CD4-positive, alpha-beta T cell treated with Interleukin-6 for 4 hours (primary cell): Measurements from ENCODE around the gene HPCAL1.

Experiments used
- DNase-seq: peaks from one replicate; pipeline ENCODE4 v3.0.0-alpha.2; 2020; ENCODE audit warnings: mixed read lengths

Gene HPCAL1

DNA sequence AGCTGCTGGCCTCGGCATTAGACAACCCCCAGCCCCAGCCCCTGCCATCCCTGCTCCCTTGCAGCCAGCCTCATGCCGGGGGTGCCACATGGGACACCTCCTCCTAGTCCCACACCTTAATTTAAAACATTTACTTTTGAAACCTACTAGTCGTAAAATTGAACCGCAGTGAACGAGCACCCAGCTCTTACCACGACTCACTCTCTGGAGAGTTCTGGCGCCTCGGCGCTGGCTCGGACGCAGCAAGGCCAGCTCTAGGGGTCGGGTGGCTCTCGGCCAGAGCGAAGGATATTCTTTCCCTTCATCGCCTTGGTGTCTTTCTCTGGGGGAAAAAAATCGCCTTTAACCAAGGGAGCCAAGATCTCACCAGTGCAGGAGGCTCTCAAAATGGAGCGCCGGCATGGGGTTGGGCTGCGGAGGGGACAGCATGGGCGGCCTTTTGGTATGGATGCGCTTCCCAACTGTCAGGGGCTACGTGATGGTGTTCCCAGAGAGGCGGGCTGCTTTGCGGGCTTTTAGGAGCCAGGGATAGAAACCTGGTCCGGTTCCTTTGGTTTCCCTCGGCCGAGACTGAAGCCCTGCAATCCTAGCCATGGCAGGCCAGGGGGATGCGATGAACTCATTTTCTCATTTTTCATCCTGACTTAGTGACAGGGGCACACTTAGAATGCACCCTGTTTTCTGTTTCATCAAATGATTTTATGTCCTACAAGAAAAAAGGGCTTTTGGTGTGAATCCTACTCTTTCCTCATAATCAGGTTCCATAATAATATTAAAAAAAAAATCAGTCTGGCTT lies 2.0 kb downstream of the HPCAL1 start:
- no peak for DNase-seq

DNA sequence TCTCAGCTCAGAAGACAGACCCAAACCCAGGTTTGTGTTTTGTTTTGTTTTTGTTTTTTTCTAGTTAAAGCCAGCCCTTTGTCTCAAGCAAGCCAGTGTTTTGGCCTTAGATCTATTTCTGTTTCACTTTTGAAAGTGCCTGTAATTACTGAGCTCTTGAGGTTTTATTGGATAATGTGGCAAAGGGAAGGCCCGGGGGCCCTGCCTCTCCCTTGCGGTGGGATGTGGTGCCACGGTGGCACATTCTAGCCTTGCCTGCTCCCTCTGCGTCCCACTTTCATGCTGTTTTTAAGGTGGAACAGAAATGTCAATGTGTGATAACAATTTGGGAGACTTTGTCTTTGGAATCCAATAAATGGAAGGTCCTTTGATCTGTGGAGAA lies 2.5 kb downstream of the HPCAL1 start:
- DNase-seq, result peak; percentile 63

DNA sequence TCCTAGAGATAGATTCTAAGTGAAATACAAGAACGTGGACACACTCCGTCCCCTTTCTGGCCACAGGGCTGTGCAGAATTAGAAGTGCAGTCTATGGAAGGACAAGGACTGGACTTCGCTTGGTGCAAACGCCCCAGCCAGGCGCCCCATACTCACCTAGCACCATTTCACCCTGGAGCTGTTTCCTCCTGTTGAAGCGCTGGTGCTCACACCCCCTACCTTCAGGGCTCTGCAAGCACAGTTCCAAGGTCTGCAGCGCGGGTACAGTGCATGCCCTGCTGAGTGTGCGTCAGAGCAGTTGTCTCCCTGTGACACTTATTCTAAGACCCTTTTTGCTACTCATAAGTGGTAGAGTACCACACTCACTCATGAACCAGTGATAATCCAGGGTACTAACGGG lies 3.0 kb downstream of the HPCAL1 start:
- DNase-seq, result peak; percentile 70

DNA sequence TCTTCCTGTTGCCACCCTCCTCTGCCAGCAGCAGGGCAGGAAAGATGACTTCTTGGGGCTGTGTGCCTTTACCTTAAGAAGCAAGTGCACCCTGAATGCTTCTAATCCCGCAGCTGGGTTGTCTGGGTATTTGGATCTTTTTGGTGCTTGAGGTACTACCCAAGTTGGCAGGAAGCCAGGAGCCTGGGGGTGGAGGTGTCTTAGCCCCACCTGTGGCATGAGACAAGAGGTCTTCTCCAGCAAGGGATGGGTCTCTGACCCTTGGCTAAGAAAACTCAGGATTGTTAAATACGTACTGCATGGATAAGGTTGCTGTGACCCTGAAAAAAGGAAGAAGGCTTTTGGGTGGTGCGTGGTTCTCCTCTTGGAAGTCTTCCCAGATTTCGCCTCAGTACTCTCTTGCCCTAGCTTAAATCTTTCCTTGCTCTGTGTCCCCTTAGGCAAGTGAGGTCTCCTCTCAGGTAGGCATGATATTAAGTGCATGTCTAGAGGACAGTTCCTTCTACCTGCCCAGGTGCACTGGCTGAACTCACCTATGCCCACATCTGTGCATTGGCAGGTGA lies 4.3 kb downstream of the HPCAL1 start:
- DNase-seq, result peak; percentile 55

DNA sequence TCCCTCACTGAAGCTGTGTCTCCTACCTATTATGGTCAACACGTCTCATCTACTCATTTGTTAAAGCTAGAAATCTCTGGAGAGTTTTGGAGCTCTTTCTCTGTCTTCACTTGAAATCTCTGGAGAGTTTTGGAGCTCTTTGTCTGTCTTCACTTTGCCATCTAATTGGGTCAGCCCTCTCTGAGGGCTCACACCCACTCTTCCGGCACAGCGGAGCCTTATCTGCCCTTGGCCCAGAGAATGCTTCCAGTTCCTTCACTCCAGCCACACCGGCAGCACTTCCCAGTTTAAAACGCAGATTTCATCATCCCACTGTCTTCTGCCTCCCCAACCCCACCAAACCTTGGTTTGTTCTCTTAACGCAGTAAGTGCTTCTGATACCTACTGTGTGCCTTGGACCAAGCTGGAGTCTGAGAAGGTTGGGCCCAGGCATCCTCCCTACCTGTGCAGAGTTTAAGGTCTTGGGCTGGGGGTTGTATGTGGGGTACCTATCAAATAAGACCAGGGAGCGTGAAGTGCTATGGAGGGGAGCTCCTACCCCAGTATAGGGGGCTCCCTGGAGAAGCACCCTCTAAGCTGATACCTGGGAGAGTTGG lies 5.0 kb downstream of the HPCAL1 start:
- DNase-seq, result no peak

DNA sequence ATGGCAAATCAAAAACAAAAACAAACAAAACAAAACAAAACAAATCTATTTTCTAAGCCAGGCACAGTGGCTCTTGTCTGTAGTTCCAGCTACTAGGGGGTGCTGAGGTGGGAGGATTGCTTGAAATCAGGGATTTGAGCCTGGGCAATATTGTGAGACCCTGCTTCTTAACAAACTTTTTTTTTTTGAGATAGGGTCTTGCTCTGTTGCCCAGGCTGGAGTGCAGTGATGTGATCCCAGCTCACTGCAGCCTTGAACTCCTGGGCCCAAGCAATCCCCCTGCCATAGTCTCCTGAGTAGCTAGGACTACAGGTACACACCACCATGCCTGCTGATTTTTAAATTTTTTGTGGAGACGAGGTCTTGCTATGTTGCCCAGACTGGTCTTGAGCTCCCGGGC lies 6.2 kb downstream of the HPCAL1 start:
- DNase-seq, result no peak

DNA sequence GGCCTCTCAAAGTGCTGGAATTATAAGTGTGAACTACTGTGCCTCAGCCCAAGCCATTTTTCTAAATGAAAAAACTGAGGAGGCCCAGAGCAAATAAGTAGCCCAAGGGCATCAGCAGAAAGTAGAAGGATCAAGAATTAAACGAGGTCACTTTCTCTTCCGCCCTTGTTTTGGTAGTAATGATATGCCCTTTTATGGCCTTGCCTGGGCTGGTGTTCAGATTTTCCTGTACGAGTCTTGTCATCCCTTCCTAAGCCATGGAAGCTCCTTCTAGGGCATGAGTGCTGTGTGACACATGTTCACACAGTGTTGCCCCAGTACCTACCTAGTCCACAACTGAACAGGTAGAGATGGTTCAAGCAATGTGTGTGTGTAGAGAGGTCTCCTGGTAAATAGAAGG lies 6.6 kb downstream of the HPCAL1 start:
- DNase-seq, result no peak

DNA sequence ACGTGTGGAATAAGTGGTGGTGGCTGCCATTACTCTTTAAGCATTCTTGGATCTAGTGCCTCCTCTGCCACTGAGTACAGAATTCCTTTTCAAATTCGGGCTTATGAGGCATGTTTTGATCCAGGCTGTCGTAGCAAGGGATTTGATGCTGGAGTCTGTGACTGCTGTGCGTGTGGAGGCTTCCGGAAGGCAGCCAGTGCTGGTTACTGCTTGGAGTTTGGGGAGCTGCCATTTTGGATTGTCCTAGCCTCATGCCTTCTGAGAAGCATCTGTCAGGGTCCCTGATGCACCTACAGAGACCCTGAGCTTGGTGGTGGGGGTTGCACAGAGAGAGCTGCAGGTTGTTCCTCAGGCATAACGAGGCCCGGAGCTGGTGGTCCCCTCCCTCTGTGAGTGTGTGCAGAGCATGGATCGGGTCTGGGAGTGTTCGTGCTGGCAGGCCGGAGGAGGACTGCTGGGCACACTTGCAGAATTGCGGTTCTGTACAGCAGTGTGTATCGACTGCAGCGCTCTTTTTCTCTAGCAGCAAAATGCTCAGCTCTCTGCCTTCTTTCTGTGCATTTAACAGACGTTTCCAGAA lies 7.7 kb downstream of the HPCAL1 start:
- DNase-seq, result no peak

DNA sequence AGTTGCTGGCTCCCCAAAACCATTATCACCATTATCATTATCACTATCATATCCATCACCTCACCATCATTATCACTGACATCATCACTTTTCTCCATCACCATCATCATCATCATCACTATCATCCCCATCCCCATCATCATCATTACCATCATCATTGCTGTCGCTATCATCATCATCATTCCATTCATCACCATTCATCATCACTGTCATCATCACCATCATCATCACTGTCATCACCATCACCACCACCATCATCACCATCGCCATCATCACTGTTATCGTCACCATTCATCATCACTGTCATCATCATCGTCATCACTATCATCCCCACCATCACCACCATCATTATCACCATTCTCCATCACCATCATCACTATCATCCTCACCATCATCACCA lies 9.0 kb downstream of the HPCAL1 start:
- DNase-seq, result no peak

DNA sequence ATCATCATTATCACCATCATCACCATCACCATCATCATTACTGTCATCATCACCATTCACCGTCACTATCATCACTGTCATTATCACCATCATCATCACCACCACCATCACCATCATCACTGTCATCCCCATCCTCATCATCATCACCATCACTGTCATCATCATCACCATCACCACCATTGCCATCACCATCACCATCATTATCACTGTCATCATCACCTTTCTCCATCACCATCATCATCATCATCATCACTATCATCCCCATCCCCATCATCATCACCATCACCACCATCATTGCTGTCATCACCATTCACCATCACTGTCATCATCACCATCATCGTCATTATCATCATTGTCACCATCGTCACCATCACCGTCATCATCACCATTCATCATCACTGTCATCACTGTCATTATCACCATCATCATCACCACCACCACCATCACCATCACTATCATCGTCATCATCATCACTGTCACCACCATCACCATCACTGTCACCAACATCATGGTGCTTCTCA lies 9.8 kb downstream of the HPCAL1 start:
- DNase-seq, result no peak

DNA sequence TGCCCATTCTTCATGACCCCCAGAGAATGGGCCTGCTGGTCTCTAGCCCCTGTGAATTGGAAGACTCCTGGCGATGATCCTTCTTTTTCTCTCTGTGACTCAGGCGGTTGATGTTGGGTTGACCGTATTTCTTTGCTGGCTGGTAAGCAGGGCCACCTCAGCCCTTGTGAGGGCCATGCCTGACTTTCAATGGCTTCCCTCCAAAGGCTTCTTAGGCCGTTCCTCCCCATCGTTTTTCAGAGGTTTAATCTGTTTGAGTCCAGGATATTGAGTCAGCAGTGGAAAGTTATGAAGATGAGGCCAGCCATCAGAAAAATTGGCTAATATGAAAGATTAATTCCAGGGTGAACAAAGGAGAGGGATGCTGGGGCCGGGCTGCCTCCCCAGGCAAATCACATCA lies 13.6 kb downstream of the HPCAL1 start:
- no peak for DNase-seq

DNA sequence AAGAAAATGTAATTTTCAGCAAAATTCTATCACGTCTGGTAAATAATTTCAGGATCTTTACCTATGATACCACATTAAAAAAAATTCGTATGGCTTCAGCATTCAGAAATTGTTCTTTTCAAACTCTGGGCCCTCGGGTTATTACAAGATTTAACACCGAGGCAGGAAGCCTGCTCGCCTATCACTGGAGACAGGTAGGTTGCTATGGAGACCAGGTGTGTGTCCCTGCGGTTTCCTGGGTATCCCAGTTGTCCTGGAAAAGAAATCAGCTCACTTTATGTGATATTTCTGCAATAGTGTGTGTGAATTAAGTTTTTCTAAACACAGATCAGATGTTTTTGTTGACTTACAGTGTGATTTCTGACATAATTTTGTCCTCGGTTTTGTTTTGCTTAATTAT lies 14.2 kb downstream of the HPCAL1 start:
- no peak for DNase-seq

DNA sequence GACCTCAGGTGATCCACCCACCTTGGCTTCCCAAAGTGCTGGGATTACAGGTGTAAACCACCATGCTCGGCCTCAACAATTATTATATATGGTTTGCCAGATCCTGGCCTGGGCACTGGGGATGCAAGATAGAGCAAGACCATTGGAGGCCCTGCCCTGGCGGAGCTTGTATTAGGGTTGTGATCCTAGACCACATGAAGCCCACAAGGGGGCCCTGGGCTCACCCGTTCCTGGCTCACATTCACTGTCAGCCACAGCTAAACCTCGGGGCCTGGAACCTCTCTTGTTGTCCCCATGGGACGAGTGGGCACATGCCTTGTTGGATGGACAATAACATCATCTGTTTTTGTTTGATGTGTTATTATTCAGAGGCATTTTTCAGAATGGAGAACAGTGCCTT lies 14.9 kb downstream of the HPCAL1 start:
- no peak for DNase-seq

DNA sequence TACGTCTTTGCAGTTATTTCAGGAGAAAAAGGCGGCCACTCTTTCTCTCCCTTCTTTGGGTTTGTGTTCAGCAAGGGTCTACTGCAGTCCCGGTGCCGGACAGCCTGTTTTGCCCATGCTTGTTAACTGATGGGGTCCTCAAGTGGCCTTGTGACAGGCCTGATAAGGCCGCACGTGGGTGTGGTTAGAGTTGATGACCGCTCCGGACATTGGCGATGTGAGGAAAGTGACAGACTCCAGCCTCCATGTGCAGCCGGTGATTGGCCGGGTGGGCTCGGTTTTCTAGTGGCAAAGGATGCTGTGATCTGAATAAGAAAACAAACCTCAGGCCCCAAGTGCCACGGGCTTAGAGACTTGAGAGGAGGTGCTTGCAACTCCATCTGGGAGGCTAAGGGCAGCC lies 15.6 kb downstream of the HPCAL1 start:
- DNase-seq, result no peak

DNA sequence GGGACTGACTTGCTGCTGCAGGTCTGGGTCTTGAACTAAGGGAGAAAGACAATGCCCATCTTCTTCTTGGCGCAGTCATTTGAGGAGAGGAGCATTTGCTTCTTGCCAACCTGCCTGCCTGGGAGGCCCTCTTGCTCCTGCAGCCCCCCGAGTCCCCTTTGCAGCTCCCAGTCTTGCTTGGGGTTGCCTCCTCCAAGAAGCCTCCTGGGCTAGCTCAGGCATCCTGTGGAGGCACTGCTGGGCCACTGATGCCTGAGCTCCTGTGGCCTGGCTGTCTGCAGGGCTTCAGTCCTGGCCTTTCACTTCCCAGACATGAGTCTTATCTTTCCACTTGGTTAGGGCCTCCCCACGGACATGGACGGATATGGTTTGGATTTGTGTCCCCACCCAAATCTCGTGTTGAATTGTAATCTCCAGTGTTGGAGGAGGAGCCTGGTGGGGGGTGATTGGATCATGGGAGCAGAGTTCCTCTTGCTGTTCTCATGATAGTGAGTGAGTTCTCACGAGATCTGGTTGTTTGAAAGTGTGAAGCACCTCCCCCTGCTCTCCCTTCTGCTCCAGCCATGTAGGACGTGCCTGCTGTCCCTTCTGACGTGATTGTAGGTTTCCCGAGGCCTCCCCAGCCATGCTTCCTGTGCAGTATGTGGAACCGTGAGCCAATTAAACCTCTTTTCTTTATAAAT lies 17.3 kb downstream of the HPCAL1 start:
- DNase-seq, result no peak

DNA sequence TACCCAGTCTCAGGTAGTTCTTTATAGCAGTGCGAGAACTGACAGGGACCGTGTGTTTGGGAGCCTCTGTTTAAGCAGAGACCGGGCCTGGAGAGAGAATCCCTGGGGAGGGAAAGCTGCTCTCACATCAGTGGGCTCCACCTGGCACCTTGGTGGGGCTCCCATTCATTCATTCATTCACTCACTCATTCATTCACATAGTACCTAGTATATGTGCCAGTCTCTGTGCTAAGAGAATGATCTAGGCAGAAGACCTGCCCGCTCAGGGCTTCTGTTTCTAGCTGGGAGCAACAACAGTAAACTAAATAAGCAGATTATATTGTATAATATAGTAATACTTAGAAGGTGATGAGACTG lies 17.8 kb downstream of the HPCAL1 start:
- no peak for DNase-seq

DNA sequence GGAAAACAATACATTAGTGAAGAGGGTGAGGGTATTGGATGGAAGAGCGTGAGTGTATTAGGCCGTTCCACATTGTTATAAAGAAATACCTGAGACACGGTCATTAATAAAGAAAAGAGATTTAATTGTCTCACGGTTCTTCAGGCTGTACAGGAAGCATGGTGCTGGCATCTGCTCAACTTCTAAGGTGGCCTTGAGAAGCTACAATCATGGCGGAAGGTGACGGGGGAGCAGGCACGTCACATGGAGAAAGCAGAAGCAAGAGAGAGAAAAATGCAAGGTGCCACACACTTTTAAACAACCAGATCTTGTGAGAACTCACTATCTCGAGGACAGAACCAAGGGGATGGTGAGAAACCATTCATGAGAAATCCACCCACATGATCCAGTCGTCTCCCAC lies 18.2 kb downstream of the HPCAL1 start:
- no peak for DNase-seq

DNA sequence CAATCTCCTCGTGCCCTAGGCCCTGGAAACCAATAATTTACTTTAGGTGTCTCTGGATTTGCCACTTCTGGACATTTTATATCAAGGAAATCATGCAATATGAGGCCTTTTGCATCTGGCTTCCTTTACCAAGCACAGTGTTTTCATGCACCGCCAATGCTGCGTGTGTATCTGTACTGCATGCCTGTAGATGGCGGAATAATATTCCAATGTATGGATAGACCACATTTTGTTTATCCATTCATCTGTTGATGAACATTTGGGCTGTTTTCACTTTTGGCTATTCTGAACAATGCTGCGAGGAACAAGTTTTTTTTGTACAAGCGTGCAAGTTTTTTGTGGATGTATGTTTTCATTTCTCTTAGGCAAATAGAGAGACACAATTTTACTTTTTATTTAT lies 18.9 kb downstream of the HPCAL1 start:
- DNase-seq, result no peak

DNA sequence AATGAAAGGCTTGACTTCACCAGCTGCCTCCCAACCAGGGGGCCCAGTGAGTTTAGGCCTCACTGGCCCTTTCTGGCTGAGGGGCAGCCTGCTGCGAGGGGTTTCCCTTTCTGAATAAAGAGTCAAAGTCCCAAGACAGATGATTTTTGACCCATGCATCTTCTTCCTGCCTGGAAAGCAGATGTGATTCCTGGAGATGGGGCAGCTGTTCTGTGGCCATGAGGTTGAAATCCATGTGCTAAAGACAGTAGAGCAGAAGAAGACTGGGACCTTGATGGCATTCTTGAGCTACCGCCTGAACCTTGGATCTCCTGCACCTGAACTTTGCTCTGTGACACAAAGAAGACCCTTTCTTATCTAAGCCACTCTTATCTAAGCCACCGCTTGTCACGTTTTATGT lies 19.8 kb downstream of the HPCAL1 start:
- no peak for DNase-seq

DNA sequence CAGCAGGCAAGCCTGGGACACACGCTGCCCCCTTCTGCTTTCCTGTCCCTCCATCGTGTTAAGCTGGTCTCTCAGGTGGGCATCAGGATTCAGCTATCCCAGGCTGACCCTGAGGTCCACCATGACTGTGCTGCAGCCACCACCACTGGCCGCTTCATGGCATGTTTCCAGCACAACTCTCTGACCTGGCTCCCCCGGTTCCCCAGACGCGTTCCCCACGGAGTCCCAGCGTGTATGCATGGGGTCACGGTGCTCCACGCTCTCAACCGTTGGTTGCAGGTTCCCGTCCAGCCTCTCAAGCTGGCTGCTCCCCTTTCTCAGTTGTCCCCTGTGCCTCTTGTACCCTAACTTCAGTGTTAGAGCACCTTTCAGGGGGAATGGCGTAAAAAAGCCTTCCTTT lies 20.3 kb downstream of the HPCAL1 start:
- DNase-seq, result no peak

DNA sequence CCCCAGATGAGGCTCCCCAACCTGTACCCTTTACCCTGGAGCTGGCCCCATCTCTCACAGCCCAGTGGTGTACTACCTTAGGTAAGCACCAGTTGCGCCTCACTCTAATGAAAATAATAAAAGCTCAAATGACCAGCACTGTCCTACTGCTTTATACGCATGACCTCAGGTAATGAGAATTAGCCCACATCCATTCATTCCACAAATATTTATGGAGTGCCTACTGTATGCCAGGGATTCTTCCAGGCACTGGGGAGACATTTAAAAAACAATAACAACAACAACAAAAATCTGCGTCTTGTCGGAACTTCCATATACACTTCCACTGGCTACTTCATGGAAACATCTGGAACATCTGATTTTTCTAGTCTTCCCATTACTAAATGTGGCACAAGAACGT lies 20.8 kb downstream of the HPCAL1 start:
- no peak for DNase-seq

DNA sequence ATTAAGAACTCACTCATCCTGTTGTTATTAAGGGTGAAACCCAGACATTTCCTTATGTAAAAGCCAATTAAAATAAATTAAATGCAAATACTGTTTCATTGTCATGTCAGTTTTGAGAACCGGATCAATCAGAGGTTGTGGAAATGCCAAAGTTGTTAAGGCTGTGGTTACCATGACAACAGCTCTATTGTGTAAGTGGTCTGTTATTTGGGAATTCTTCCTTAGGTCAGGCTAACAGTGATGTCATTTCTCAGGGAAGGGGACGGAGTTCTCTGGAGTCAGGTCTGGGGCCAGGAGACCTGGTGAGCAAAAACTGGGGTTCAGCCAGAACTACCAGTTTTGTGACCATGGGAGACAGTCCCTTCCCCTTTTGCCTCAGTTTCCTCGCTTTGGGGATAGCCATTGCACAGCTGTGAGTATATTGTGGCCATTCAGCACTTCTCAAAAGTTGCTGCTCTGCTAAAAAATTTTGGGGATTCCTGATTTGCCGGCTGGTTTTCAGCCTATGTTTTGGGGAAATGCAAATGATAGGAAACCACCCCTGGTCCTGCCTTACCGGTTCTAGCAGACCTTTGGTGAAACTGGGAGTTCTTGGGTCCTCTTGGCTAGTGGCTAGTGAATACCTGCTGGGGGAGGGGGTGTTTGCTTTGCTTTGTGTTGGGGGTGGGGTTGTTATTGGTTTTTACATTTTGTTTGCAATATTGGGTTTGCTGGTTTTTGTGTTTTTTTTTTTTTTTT lies 21.6 kb downstream of the HPCAL1 start:
- DNase-seq, result no peak
